Right lobe of liver (tissue), 6 donors: ENCODE results near the gene NOP16. TPM values are rescaled to one million over a fixed set of nuclear protein-coding genes. Genes with fewer than 3 reads are reported as not detected.
A peak's percentile ranks its signal among the peaks of the same experiment; 100 is the strongest.

Experiments
- ATAC-seq, 4 donors: fragments of 200-7000 bp; cut with Tn5 transposase; one replicate each; pipeline ENCODE4 v1.9.1; 2020; ENCODE audit warnings: mild to moderate bottlenecking in 4 of 4, moderate library complexity in 4 of 4
- DNase-seq, 3 donors: peaks; one replicate each; pipeline ENCODE4 v3.0.0-alpha.2; 2020
- H3K27ac ChIP-seq, 3 donors: fragments of 200-600 bp; one replicate each; pipeline ENCODE4 v1.8.0; 2022
- H3K27me3 ChIP-seq, 2 donors: fragments of 200-600 bp; one replicate each; pipeline ENCODE4 v1.8.0; 2022
- H3K36me3 ChIP-seq, 4 donors: fragments of 200-600 bp; sonication (generic) in 1 of 4; one replicate each; pipeline versions ENCODE4 v1.5.1 to v1.8.0; 2017 to 2022; ENCODE audit warnings: control low read depth in 1 of 4
- H3K4me1 ChIP-seq, 4 donors: fragments of 200-600 bp; sonication (generic) in 1 of 4; one replicate each; pipeline versions ENCODE4 v1.5.1 to v1.8.0; 2017 to 2022; ENCODE audit warnings: control low read depth in 1 of 4
- H3K4me3 ChIP-seq, 3 donors: fragments of 200-600 bp; one replicate each; pipeline ENCODE4 v1.8.0; 2022
- H3K9me3 ChIP-seq, 4 donors: fragments of 200-600 bp; sonication (generic) in 1 of 4; one replicate each; pipeline versions ENCODE4 v1.5.1 to v1.8.0; 2017 to 2022; ENCODE audit warnings: control low read depth in 1 of 4
- CTCF ChIP-seq, 4 donors: fragments of 200-600 bp in 3 of 4; fragments of 450-650 bp in 1 of 4; IDR thresholded peaks; one replicate each; pipeline versions ENCODE4 v1.5.1 to v1.8.0; 2016 to 2022; ENCODE audit warnings: antibody characterized with exemption in 4 of 4, mild to moderate bottlenecking in 2 of 4
- POLR2A ChIP-seq: fragments of 450-650 bp; IDR thresholded peaks from one replicate; pipeline ENCODE4 v1.6.1; 2017; ENCODE audit warnings: antibody characterized with exemption, mild to moderate bottlenecking
- whole genome bisulfite sequencing: methylation state at CpG from one replicate; pipeline ENCODE4 v1.1.6; 2018; ENCODE audit warnings: low coverage, low lambda C conversion rate; ENCODE audit not compliant: insufficient coverage; ENCODE audit errors: missing lambda C conversion rate; 5-methylcytosine and 5-hydroxymethylcytosine counted together
- intact Hi-C, 2 donors: fragments of 100-400 bp; cut with DNase I; formaldehyde crosslinking; loops; one replicate each; pipeline versions ENCODE4 v1.11.2 to v1.14.1; 2022
- total RNA-seq, 6 experiments: library from RNA; depleted of rRNA in 2 of 6; stranded (reverse); fragments of >200 nt in 2 of 6; fragmentation: NEBNext Ultra II Directional in 3 of 6; extraction: Animal tissue kit (Norgen Biotek cat#: 25700) in 3 of 6; gene quantifications; one replicate each; pipeline versions ENCODE4 v1.1.0 to v1.2.4, GENCODE V29; 2016 to 2023
- donor health status: DM: no; HTN: yes; CAD: no.
- donor health status: DM: no; HTN: no; CAD: no.
- donor health status: DM: no; HTN: no; CAD: no.
- donor health status: DM: no; HTN: yes; CAD: no.
- donor health status: DM: no; HTN: yes; CAD: no.

NOP16 gene
- total RNA-seq, 6 experiments from 2014 or later, result 12.8 to 19.6 (median 17.2) TPM

DNA sequence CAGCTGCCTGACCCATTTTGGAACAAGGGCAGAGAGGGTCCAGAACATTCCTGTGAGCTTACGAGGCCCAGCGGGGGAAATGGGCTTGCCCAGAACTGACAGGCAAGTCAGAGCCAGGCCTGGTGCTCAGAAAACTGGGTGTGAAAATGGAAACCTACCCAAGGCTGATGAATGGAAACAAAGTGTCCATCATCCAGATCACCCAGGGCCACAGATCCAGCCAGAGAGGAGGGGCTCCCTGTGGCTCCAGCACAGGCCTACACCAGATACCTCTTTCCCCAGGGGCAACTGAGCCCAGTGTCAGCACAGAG lies 24.8 kb upstream of the NOP16 start:
- Histone ChIP-seq H3K4me3 (no peak overlapping the region), H3K27me3 (no peaks in the 10 kb centered on the region), H3K4me1 (peaks cover 0 to 21% (median 2%) of the 10 kb centered on the region in 4 donors), H3K27ac (no peak overlapping the region), H3K9me3 (no peaks in the 10 kb centered on the region), H3K36me3 (peaks cover 0 to 8% (median 4%) of the 10 kb centered on the region in 4 donors)
- TF ChIP-seq CTCF (IDR thresholded peaks at IDR 0.05), result no peak
- TF ChIP-seq POLR2A, result no peak
- intact Hi-C loops, result loop anchor here in 1 of 2 donors (10.0 kb wide), 1 partner anchor 242 kb away; no protein-coding TSS in a partner anchor
- 80% methylated on average over 1 of the region's 2 CpGs for WGBS
- ATAC-seq, result no peak
- no peak for DNase-seq

- Histone ChIP-seq H3K9me3 (no peaks in the 10 kb centered on the region), H3K36me3 (peaks cover 2 to 8% (median 4%) of the 10 kb centered on the region in 4 donors), H3K27me3 (no peaks in the 10 kb centered on the region), H3K4me1 (peaks cover 0 to 21% (median 2%) of the 10 kb centered on the region in 4 donors), H3K27ac (no peak overlapping the region), H3K4me3 (no peak overlapping the region)
- ATAC-seq, result no peak
- TF ChIP-seq POLR2A (no peak), CTCF (IDR thresholded peaks at IDR 0.05) (no peak)
- no peak for DNase-seq
- intact Hi-C loops, result loop anchor here in 1 of 2 donors (10.0 kb wide), 1 partner anchor 242 kb away; no protein-coding TSS in a partner anchor
- WGBS, result 92% methylated on average over 2 of the region's 10 CpGs
These were observed 24.3 kb upstream of the NOP16 start for GRCh38 chr5:176412517-176413254.

DNA sequence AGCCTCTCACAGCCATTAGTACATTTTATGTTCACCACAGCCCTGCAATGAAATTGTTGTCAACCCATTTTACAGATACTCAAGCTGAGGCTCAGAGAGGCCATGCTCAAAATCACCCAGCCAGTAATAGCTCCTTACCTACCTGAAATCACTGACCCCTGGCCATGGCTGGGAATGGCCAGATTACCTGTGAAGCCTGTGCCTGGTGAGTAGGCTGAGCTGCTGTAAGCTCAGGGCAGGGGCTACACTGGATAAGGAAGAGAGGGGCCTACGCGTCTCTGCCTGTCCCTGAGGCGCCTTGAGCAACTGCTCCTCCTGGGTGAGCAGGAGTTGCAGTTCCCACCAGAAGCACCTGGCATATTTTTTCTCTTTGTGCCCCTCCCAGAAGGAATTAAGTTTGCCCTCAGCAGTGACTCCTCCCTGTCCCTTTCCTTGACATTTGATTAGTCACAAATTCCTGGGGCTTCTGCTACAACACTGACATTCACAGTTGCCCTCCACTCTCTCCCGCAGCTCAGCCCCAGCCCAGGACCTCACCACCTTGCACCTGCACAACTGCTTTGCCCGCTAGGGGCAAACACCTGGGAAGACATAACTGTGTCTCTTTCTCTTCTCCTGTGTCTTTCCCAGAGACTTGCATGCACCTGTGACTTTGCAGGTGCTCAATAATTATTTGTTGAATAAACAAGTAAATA lies 22.2 kb upstream of the NOP16 start:
- peaks cover 0 to 15% (median 2%) of the 10 kb centered on the region in 4 donors for H3K4me1 ChIP-seq
- no peak for TF ChIP-seq CTCF (IDR thresholded peaks at IDR 0.05)
- TF ChIP-seq POLR2A, result no peak
- peak in 1 of 3 donors; percentile 28 for DNase-seq

GRCh38 chr5:176409765-176410164 lies 21.4 kb upstream of the NOP16 start:
- 88% methylated on average over 1 of the region's 4 CpGs for WGBS
- ATAC-seq (no peak), DNase-seq (peak in 1 of 3 donors; percentile 18)
- H3K9me3 ChIP-seq, result no peaks in the 10 kb centered on the region
- H3K4me1 ChIP-seq, result peaks cover 0 to 6% (median 0%) of the 10 kb centered on the region in 4 donors
- H3K27me3 ChIP-seq, result no peaks in the 10 kb centered on the region
- no peak for TF ChIP-seq CTCF (IDR thresholded peaks at IDR 0.05)
- no peak for TF ChIP-seq POLR2A
- no peak overlapping the region for H3K4me3 ChIP-seq
- H3K27ac ChIP-seq, result no peak overlapping the region
- intact Hi-C loops, result loop anchor here in 1 of 2 donors (10.0 kb wide), 1 partner anchor 245 kb away; no protein-coding TSS in a partner anchor
- peaks cover 3 to 12% (median 4%) of the 10 kb centered on the region in 4 donors for H3K36me3 ChIP-seq

More for the DNA sequence above, 22.2 kb upstream of the NOP16 start:
- peaks cover 3 to 12% (median 4%) of the 10 kb centered on the region in 4 donors for H3K36me3 ChIP-seq
- no peak overlapping the region for H3K27ac ChIP-seq
- H3K9me3 ChIP-seq, result no peaks in the 10 kb centered on the region
- intact Hi-C loops, result loop anchor here in 1 of 2 donors (10.0 kb wide), 1 partner anchor 244 kb away; no protein-coding TSS in a partner anchor
- no peak for ATAC-seq
- H3K4me3 ChIP-seq, result no peak overlapping the region
- 96% methylated on average over 2 of the region's 5 CpGs for WGBS
- H3K27me3 ChIP-seq, result no peaks in the 10 kb centered on the region
